Effector memory CD4-positive, alpha-beta T cell (primary cell): ENCODE data around the gene NKAIN2.
"Not testable (repeated sequence)": the region's sequence is repeated elsewhere in the genome, so short reads cannot be mapped to it uniquely, and the experiment has no call there.

Experiments
- DNase-seq, 3 donors: peaks; one replicate each; pipeline ENCODE4 v3.0.0-alpha.2; 2020
- H3K27ac ChIP-seq: 2 replicates; pipeline ENCODE4 v1.7.0; 2013; ENCODE audit warnings: mild to moderate bottlenecking, low read length, moderate library complexity; ENCODE audit not compliant: insufficient read depth, poor library complexity, severe bottlenecking
- H3K27me3 ChIP-seq: replicated peaks from 2 replicates; pipeline ENCODE4 v1.7.0; 2013; ENCODE audit warnings: mild to moderate bottlenecking, low read length; ENCODE audit not compliant: insufficient read depth, control insufficient read depth, poor library complexity, severe bottlenecking
- H3K36me3 ChIP-seq: 2 replicates; pipeline ENCODE4 v1.7.0; 2013; ENCODE audit warnings: mild to moderate bottlenecking, low read length, moderate library complexity; ENCODE audit not compliant: control insufficient read depth, insufficient read depth
- H3K4me1 ChIP-seq: 2 replicates; pipeline ENCODE4 v1.7.0; 2013; ENCODE audit warnings: low read length, mild to moderate bottlenecking; ENCODE audit not compliant: control insufficient read depth, insufficient read depth, poor library complexity, severe bottlenecking
- H3K4me3 ChIP-seq: 2 replicates; pipeline ENCODE4 v1.7.0; 2013; ENCODE audit warnings: low read length, low read depth, mild to moderate bottlenecking; ENCODE audit not compliant: insufficient read depth, poor library complexity, severe bottlenecking
- H3K9me3 ChIP-seq: 2 replicates; pipeline ENCODE4 v1.7.0; 2013; ENCODE audit warnings: mild to moderate bottlenecking, low read length, moderate library complexity; ENCODE audit not compliant: control insufficient read depth

Gene NKAIN2

DNA sequence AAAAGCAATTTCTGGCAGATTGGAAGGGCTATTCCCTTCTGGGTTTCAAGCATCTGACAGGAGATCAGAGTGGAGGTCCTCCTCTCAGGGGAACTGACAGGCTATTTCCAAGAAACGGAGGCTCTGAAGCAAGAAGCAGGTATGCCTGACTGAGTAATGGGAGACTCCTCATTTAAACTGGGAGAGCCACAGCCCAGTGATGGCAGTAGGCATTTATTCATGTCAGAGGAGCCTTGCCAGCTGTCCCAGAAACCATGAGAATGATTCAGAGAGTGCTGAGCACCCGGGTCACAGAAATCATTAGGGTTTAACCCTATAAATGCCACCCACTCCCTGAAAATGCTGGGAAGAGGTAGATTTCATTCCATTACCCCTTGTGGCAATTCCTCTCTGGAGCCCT is 911.1 kb downstream of the NKAIN2 start:
- DNase-seq = no peak
- H3K4me3 ChIP-seq = no peak overlapping the region
- H3K36me3 ChIP-seq = no peaks in the 10 kb centered on the region
- no peak overlapping the region for H3K27ac ChIP-seq
- no peaks in the 10 kb centered on the region for H3K27me3 ChIP-seq
- no peaks in the 10 kb centered on the region for H3K4me1 ChIP-seq
- H3K9me3 ChIP-seq = no peaks in the 10 kb centered on the region

GRCh38 chr6:124719913-124720312 is 916.2 kb downstream of the NKAIN2 start:
- H3K4me1 ChIP-seq = no peaks in the 10 kb centered on the region

DNA sequence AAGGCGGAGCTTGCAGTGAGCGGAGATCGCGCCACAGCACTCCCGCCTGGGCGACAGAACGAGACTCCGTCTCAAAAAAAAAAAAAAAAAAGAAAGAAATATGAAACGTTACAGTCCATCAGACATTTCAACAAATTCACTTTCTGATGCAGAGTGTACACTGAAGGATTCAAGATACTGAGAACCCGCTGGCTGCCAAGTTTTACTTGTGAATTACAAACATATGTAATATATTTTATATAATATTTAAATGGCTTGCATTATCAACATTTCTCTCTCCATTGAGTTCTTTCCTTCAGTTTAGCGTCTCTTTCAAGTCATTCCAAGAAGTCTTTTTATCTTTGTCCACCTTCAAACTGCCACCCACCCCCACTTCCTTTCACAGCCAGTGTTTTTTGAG is 917.7 kb downstream of the NKAIN2 start:
- no peak for DNase-seq
- H3K9me3 ChIP-seq = peaks cover 3% of the 10 kb centered on the region
- H3K36me3 ChIP-seq = no peaks in the 10 kb centered on the region
- H3K27ac ChIP-seq = no peak overlapping the region
- H3K4me1 ChIP-seq = no peaks in the 10 kb centered on the region
- H3K4me3 ChIP-seq = no peak overlapping the region
- H3K27me3 ChIP-seq = no peaks in the 10 kb centered on the region

More at GRCh38 chr6:124719913-124720312, 916.2 kb downstream of the NKAIN2 start:
- Histone ChIP-seq H3K4me3 (no peak overlapping the region), H3K9me3 (peaks cover 3% of the 10 kb centered on the region), H3K27me3 (no peaks in the 10 kb centered on the region), H3K36me3 (no peaks in the 10 kb centered on the region), H3K27ac (no peak overlapping the region)
- no peak for DNase-seq

DNA sequence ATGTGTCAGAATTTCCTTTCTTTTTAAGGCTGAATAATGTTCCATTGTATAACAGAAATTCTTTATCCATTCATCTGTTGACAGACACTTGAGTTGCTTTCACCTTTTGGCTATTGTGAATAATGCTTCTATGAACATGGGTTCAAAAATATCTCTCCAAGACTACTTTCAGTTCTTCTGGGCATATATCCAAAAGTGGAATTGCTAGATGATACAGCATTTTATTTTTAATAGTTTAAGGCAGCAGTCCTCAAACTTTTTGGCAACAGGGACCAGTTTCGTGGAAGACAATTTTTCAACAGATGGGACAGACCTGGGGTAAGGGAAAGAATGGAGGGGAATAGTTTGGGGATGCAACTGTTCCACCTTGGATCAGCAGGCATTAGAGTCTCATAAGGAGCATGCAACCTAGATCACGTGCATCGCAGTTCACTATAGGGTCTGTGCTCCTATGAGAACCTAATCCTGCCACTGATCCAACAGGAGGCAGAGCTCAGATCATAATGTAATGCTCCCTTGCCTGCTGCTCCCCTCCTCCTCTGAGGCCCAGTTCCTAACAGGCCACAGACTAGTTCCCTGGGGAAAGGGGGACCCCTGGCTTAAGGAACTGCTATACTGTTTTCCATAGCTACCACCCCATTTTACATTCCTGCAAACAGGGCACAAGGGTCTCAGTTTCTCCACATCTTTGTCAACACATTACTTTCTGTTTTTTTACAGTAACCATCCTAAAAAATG is 918.6 kb downstream of the NKAIN2 start:
- no peak overlapping the region for H3K27ac ChIP-seq
- H3K4me1 ChIP-seq = no peaks in the 10 kb centered on the region
- peaks cover 3% of the 10 kb centered on the region for H3K9me3 ChIP-seq
- H3K27me3 ChIP-seq = no peaks in the 10 kb centered on the region
- H3K4me3 ChIP-seq = no peak overlapping the region
- H3K36me3 ChIP-seq = no peaks in the 10 kb centered on the region
- DNase-seq = no peak

- DNase-seq = no peak
- no peak overlapping the region for H3K4me3 ChIP-seq
Observed at GRCh38 chr6:124723671-124724070, 920.0 kb downstream of the NKAIN2 start.

GRCh38 chr6:124737804-124738203 is 934.1 kb downstream of the NKAIN2 start:
- H3K27ac ChIP-seq, H3K9me3 ChIP-seq, H3K36me3 ChIP-seq: not testable (repeated sequence)

More at GRCh38 chr6:124723671-124724070, 920.0 kb downstream of the NKAIN2 start:
- Histone ChIP-seq H3K27me3 (no peaks in the 10 kb centered on the region), H3K36me3 (no peaks in the 10 kb centered on the region), H3K4me1 (no peaks in the 10 kb centered on the region), H3K9me3 (peaks cover 3% of the 10 kb centered on the region), H3K27ac (no peak overlapping the region)

DNA sequence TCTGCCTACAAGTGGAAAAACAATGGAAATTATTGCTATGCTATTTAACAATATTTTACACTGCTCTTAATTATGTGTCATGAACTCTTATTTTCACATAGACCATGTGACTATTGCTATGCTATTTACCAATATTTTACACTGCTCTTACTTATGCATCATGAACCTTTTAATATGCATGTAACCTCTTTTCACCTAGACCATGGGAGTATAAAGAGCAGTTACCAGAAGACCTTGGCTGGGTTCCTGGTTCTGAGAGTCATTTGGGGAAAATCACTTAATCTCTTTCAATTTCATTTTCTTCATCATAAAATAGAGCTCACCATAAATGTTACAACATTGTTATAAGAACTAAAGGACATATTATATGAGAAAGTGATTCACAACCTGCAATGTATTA is 934.8 kb downstream of the NKAIN2 start:
- Histone ChIP-seq H3K4me3 (no peak overlapping the region), H3K36me3 (no peaks in the 10 kb centered on the region), H3K27me3 (no peaks in the 10 kb centered on the region), H3K27ac (no peak overlapping the region), H3K9me3 (no peaks in the 10 kb centered on the region), H3K4me1 (no peaks in the 10 kb centered on the region)
- DNase-seq = no peak

More at GRCh38 chr6:124737804-124738203, 934.1 kb downstream of the NKAIN2 start:
- not testable (repeated sequence) for H3K4me1 ChIP-seq, H3K4me3 ChIP-seq, DNase-seq, H3K27me3 ChIP-seq

- no peak overlapping the region for H3K27ac ChIP-seq
- H3K4me3 ChIP-seq = no peak overlapping the region
- no peaks in the 10 kb centered on the region for H3K27me3 ChIP-seq
- H3K9me3 ChIP-seq = no peaks in the 10 kb centered on the region
- DNase-seq = no peak
- H3K36me3 ChIP-seq = no peaks in the 10 kb centered on the region
- H3K4me1 ChIP-seq = no peaks in the 10 kb centered on the region
Observed at GRCh38 chr6:124741341-124741740, 937.7 kb downstream of the NKAIN2 start.

GRCh38 chr6:124742971-124743370 is 939.3 kb downstream of the NKAIN2 start:
- DNase-seq = no peak
- H3K4me1 ChIP-seq = no peaks in the 10 kb centered on the region
- H3K36me3 ChIP-seq = no peaks in the 10 kb centered on the region
- no peaks in the 10 kb centered on the region for H3K9me3 ChIP-seq
- no peak overlapping the region for H3K27ac ChIP-seq
- H3K4me3 ChIP-seq = no peak overlapping the region
- H3K27me3 ChIP-seq = no peaks in the 10 kb centered on the region

- H3K36me3 ChIP-seq = no peaks in the 10 kb centered on the region
- H3K4me3 ChIP-seq = no peak overlapping the region
- H3K4me1 ChIP-seq = no peaks in the 10 kb centered on the region
- no peaks in the 10 kb centered on the region for H3K27me3 ChIP-seq
- DNase-seq = no peak
- no peaks in the 10 kb centered on the region for H3K9me3 ChIP-seq
- H3K27ac ChIP-seq = no peak overlapping the region
Observed at GRCh38 chr6:124743420-124743819, 939.8 kb downstream of the NKAIN2 start.
